Subcutaneous abdominal adipose tissue (tissue), 5 donors: Measurements from ENCODE around the gene TRHDE.
"Not testable (repeated sequence)": the region's sequence is repeated elsewhere in the genome, so short reads cannot be mapped to it uniquely, and the experiment has no call there.

Experiments
- H3K27ac ChIP-seq: one replicate; pipeline ENCODE4 v1.7.0; 2013; ENCODE audit warnings: low read depth, mild to moderate bottlenecking, inconsistent platforms, low read length, moderate library complexity
- H3K27me3 ChIP-seq, 5 donors: one replicate each; pipeline ENCODE4 v1.7.0; 2013; ENCODE audit warnings: low read length in 5 of 5, inconsistent platforms in 1 of 5; ENCODE audit not compliant: control insufficient read depth in 5 of 5, insufficient read depth in 4 of 5
- H3K36me3 ChIP-seq, 5 donors: one replicate each; pipeline ENCODE4 v1.7.0; 2013; ENCODE audit warnings: low read length in 5 of 5; ENCODE audit not compliant: control insufficient read depth in 5 of 5, insufficient read depth in 5 of 5
- H3K4me1 ChIP-seq, 5 donors: one replicate each; pipeline ENCODE4 v1.7.0; 2013; ENCODE audit warnings: low read length in 5 of 5, mild to moderate bottlenecking in 3 of 5, moderate library complexity in 1 of 5; ENCODE audit not compliant: control insufficient read depth in 5 of 5, insufficient read depth in 5 of 5
- H3K4me3 ChIP-seq, 5 donors: one replicate each; pipeline ENCODE4 v1.7.0; 2013; ENCODE audit warnings: low read length in 5 of 5, low read depth in 1 of 5
- H3K9ac ChIP-seq, 5 donors: one replicate each; pipeline ENCODE4 v1.7.0; 2013; ENCODE audit warnings: low read length in 5 of 5, mild to moderate bottlenecking in 4 of 5, moderate library complexity in 3 of 5
- H3K9me3 ChIP-seq, 5 donors: one replicate each; pipeline ENCODE4 v1.7.0; 2013; ENCODE audit warnings: low read length in 5 of 5; ENCODE audit not compliant: control insufficient read depth in 5 of 5
- donor health status: healthy.
- donor health status: healthy.
- donor health status: healthy.
- donor health status: healthy.
- donor health status: healthy.

Gene TRHDE

GRCh38 chr12:72658615-72659014 is 386.4 kb downstream of the TRHDE start:
- no peaks in the 10 kb centered on the region for H3K27me3 ChIP-seq

GRCh38 chr12:72660174-72660573 is 388.0 kb downstream of the TRHDE start:
- not testable (repeated sequence) for H3K4me1 ChIP-seq, H3K27me3 ChIP-seq, H3K9me3 ChIP-seq, H3K4me3 ChIP-seq, H3K27ac ChIP-seq, H3K9ac ChIP-seq
- H3K36me3 ChIP-seq = peaks cover 0 to 17% (median 0%) of the 10 kb centered on the region in 5 donors

More at GRCh38 chr12:72658615-72659014, 386.4 kb downstream of the TRHDE start:
- no peak overlapping the region for H3K9ac ChIP-seq
- H3K36me3 ChIP-seq = peaks cover 0 to 26% (median 2%) of the 10 kb centered on the region in 5 donors
- H3K27ac ChIP-seq = no peak overlapping the region
- H3K9me3 ChIP-seq = no peaks in the 10 kb centered on the region
- H3K4me3 ChIP-seq = no peak overlapping the region
- H3K4me1 ChIP-seq = peaks cover 0 to 6% (median 0%) of the 10 kb centered on the region in 5 donors

GRCh38 chr12:72673853-72674252 is 401.7 kb downstream of the TRHDE start:
- no peaks in the 10 kb centered on the region for H3K9me3 ChIP-seq
- H3K4me1 ChIP-seq = peaks cover 0 to 15% (median 0%) of the 10 kb centered on the region in 5 donors
- H3K36me3 ChIP-seq = no peaks in the 10 kb centered on the region
- H3K27ac ChIP-seq = no peak overlapping the region
- H3K9ac ChIP-seq = no peak overlapping the region
- H3K4me3 ChIP-seq = no peak overlapping the region
- no peaks in the 10 kb centered on the region for H3K27me3 ChIP-seq

GRCh38 chr12:72676556-72676955 is 404.4 kb downstream of the TRHDE start:
- Histone ChIP-seq H3K27ac (no peak overlapping the region), H3K9ac (no peak overlapping the region), H3K27me3 (no peaks in the 10 kb centered on the region), H3K4me1 (peaks cover 0 to 17% (median 0%) of the 10 kb centered on the region in 5 donors), H3K4me3 (no peak overlapping the region), H3K36me3 (no peaks in the 10 kb centered on the region), H3K9me3 (no peaks in the 10 kb centered on the region)

GRCh38 chr12:72677139-72677538 is 405.0 kb downstream of the TRHDE start:
- H3K36me3 ChIP-seq = no peaks in the 10 kb centered on the region
- no peaks in the 10 kb centered on the region for H3K9me3 ChIP-seq
- H3K4me3 ChIP-seq = no peak overlapping the region
- H3K9ac ChIP-seq = no peak overlapping the region
- H3K4me1 ChIP-seq = peaks cover 0 to 17% (median 0%) of the 10 kb centered on the region in 5 donors
- no peaks in the 10 kb centered on the region for H3K27me3 ChIP-seq
- H3K27ac ChIP-seq = no peak overlapping the region

- Histone ChIP-seq H3K9me3 (no peaks in the 10 kb centered on the region), H3K27ac (no peak overlapping the region), H3K4me3 (no peak overlapping the region), H3K36me3 (no peaks in the 10 kb centered on the region), H3K4me1 (peaks cover 0 to 16% (median 0%) of the 10 kb centered on the region in 5 donors), H3K9ac (no peak overlapping the region), H3K27me3 (no peaks in the 10 kb centered on the region)
Measured at GRCh38 chr12:72677846-72678245, 405.7 kb downstream of the TRHDE start.

GRCh38 chr12:72679147-72679757 is 407.1 kb downstream of the TRHDE start:
- peaks cover 0 to 12% (median 0%) of the 10 kb centered on the region in 5 donors for H3K4me1 ChIP-seq
- no peaks in the 10 kb centered on the region for H3K36me3 ChIP-seq
- no peak overlapping the region for H3K4me3 ChIP-seq
- no peak overlapping the region for H3K27ac ChIP-seq
- no peaks in the 10 kb centered on the region for H3K27me3 ChIP-seq
- no peak overlapping the region for H3K9ac ChIP-seq
- H3K9me3 ChIP-seq = no peaks in the 10 kb centered on the region

GRCh38 chr12:72681028-72681427 is 408.9 kb downstream of the TRHDE start:
- Histone ChIP-seq H3K27me3 (no peaks in the 10 kb centered on the region), H3K9me3 (no peaks in the 10 kb centered on the region), H3K4me1 (peaks cover 0 to 7% (median 0%) of the 10 kb centered on the region in 5 donors), H3K4me3 (no peak overlapping the region), H3K36me3 (no peaks in the 10 kb centered on the region), H3K9ac (no peak overlapping the region), H3K27ac (no peak overlapping the region)

GRCh38 chr12:72684491-72684890 is 412.3 kb downstream of the TRHDE start:
- no peaks in the 10 kb centered on the region for H3K27me3 ChIP-seq
- H3K4me3 ChIP-seq = no peak overlapping the region
- no peaks in the 10 kb centered on the region for H3K4me1 ChIP-seq
- H3K36me3 ChIP-seq = no peaks in the 10 kb centered on the region
- H3K9ac ChIP-seq = no peak overlapping the region
- no peaks in the 10 kb centered on the region for H3K9me3 ChIP-seq
- H3K27ac ChIP-seq = no peak overlapping the region

GRCh38 chr12:72692338-72692737 is 420.2 kb downstream of the TRHDE start:
- no peak overlapping the region for H3K4me3 ChIP-seq
- H3K36me3 ChIP-seq = no peaks in the 10 kb centered on the region
- peaks cover 0 to 7% (median 0%) of the 10 kb centered on the region in 5 donors for H3K4me1 ChIP-seq
- no peak overlapping the region for H3K27ac ChIP-seq
- no peak overlapping the region for H3K9ac ChIP-seq
- no peaks in the 10 kb centered on the region for H3K9me3 ChIP-seq
- no peaks in the 10 kb centered on the region for H3K27me3 ChIP-seq
